ENCODE results near the gene ZNF598.

DNA sequence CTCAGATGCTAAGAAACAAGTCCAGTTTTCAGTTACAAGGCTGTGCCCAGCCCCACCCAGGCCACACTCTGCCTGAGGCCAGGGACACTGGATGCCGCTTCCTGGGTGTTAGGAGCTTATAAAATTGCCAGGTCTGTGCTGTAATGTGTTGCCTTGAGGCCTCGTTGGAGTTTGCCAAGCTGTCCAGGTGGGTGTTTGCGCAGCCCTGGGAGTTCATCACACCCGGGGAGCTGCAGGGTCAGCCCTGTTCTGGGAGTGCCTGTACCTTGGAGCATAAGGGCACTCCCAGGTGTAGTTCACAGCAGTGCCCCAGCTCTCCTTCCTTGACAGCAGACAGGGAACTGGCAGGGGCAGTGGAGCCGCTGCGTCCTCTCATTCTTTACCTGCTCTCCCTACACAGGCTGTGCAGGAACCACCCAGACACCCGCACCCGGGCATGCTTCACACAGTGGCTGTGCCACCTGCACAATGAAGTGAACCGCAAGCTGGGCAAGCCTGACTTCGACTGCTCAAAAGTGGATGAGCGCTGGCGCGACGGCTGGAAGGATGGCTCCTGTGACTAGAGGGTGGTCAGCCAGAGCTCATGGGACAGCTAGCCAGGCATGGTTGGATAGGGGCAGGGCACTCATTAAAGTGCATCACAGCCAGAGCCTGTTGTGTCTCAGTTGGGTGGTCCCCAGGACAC, 24.0 kb downstream of the ZNF598 start:
- TF ChIP-seq CTCF (IDR thresholded peaks at IDR 0.05): no peak
- TF ChIP-seq POLR2A (IDR thresholded peaks at IDR 0.05): peak in 1 of 2 donors; percentile 41
